AG10803 (cell line): ENCODE data around the gene MEP1A.
"Not testable (repeated sequence)": the region's sequence is repeated elsewhere in the genome, so short reads cannot be mapped to it uniquely, and the experiment has no call there.

Source experiments
- DNase-seq: peaks from one replicate; pipeline ENCODE4 v3.0.0; 2010; ENCODE audit warnings: low read depth
- H3K4me3 ChIP-seq: 2 replicates; pipeline ENCODE4 v1.5.1; 2011; ENCODE audit warnings: mild to moderate bottlenecking, low read length, control low read depth
- CTCF ChIP-seq: conservative IDR thresholded peaks from 2 replicates; pipeline ENCODE4 v1.5.1; 2011; ENCODE audit warnings: mild to moderate bottlenecking, low read length, control low read depth, inconsistent platforms

Gene MEP1A

DNA sequence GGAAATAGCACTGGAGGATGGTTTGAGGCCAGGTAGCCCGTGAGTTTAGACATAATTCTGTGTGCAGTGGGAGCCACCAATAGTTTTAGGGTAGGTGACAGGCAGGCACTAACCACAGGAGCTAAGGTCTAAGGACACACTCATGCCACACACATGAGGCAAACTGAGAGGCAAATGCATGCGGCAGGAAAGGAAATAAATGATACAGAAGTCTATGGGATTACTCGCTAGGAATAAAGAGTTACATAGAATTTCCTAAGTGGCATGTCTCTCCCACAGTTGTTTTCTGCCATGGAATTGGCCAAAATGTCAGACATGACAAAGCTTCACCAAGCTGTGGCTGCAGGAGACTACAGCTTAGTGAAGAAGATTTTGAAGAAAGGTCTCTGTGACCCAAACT lies 41.5 kb upstream of the MEP1A start:
- no peak for TF ChIP-seq CTCF

GRCh38 chr6:46755865-46756264 lies 37.3 kb upstream of the MEP1A start:
- H3K4me3 ChIP-seq, result no peak overlapping the region
- TF ChIP-seq CTCF, result no peak
- DNase-seq, result no peak

More for the DNA sequence above, 41.5 kb upstream of the MEP1A start:
- H3K4me3 ChIP-seq, result no peak overlapping the region
- DNase-seq, result no peak

DNA sequence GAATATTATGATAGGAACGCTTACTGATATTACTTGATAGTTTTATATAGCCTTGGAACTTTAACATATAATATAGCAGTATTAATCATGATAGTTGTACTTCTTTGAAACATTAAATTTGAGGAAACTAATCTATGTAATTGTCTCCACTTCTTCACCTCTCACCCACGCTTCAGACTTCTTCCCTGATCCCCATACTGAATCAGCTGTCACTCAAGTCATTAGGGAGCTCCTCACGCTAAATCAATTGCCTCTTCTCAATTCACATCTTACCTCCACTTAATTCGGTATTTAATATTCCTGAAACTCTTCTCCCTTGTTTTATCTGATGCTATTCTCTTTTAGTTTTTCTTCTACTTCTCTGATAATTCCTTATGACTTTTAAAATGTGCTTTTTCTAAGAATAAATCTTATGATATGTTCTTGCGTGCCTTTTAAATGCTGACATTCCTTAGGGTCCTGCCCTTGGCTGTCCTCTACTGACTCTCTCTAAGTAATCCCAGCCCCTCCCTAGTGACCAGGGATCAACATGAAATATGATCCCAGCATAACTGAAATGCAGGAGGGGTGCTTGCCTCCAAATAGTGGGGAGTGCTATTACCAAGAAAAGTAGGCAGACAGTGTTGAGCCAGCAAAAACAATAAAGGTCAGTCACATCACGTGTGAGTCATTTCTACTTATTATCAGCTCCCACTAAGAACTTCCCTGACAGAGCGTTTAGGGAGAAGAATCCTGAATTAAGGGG lies 36.5 kb upstream of the MEP1A start:
- H3K4me3 ChIP-seq, result no peak overlapping the region
- no peak for DNase-seq
- no peak for TF ChIP-seq CTCF

- no peak for DNase-seq
- no peak for TF ChIP-seq CTCF
- H3K4me3 ChIP-seq, result no peak overlapping the region
Measured at GRCh38 chr6:46757214-46757596, 36.0 kb upstream of the MEP1A start.

DNA sequence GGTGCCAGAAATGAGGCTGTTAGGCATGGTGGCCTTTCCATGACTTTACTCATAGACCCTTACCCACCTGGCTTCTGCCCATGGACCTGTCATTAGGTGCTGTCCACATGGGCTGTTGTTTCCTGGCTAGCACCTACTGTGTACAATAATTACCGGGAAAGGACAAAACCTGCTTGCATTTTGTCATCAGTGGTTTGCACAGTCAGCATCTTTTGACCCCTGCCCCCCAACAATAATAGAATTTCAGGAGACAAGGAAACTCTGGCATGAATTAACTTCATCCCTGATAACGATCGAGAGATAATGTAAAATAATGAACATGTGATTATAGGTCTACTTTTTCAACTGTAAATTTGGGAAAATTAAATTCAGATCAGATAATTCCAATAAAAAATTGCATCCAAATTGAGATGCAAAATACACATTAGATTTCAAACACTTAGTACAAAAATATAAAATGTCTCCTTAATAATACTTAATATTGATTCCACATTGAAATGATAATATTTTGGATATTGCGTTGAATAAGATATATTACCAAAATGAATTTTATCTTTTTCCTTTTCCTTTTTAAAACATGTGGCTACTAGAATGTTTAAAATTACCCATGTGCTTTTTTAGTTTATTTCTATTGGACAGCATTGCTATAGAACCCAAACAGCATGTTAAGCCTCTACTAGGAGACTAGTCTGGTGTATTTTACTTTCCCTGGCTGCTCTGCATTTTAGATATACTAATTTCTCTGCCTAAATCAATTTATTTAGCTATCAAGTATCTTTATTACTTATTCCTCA lies 34.0 kb upstream of the MEP1A start:
- no peak for DNase-seq
- TF ChIP-seq CTCF, result no peak
- no peak overlapping the region for H3K4me3 ChIP-seq

GRCh38 chr6:46760925-46761324 lies 32.3 kb upstream of the MEP1A start:
- TF ChIP-seq CTCF, result no peak
- H3K4me3 ChIP-seq, result no peak overlapping the region
- no peak for DNase-seq

- no peak overlapping the region for H3K4me3 ChIP-seq
- no peak for TF ChIP-seq CTCF
- no peak for DNase-seq
Measured at GRCh38 chr6:46763466-46763865, 29.7 kb upstream of the MEP1A start.

GRCh38 chr6:46764280-46764679 lies 28.9 kb upstream of the MEP1A start:
- not testable (repeated sequence) for DNase-seq, H3K4me3 ChIP-seq
